BJ (cell line): ENCODE results near the gene MAP7D2. TPM values are rescaled to one million over a fixed set of nuclear protein-coding genes. Genes with fewer than 3 reads are reported as not detected.

Experiments used
- CTCF ChIA-PET: fragments of 350-600 bp; formaldehyde crosslinking; extraction: SDS; loops from one replicate; lab custom pipeline; 2021; ENCODE audit warnings: antibody characterized with exemption, inconsistent platforms; lab: Yijun Ruan, JAX
- POLR2A ChIA-PET: fragments of 300-600 bp; sonication (Branson Sonifier 250); formaldehyde crosslinking; extraction: SDS; loops from one replicate; lab custom pipeline; 2021; ENCODE audit warnings: antibody characterized with exemption; lab: Charles Lee
- DNase-seq: peaks from one replicate; pipeline ENCODE4 v3.0.0-alpha.2; 2011; ENCODE audit warnings: low read depth
- H3K27me3 ChIP-seq: 2 replicates; pipeline ENCODE4 v1.6.0; 2011; ENCODE audit warnings: low read length; ENCODE audit not compliant: control insufficient read depth, insufficient read depth
- H3K36me3 ChIP-seq: 2 replicates; pipeline ENCODE4 v1.5.1; 2011; ENCODE audit warnings: low read length; ENCODE audit not compliant: control insufficient read depth, insufficient read depth
- H3K4me3 ChIP-seq: 2 replicates; pipeline ENCODE4 v1.5.1; 2011; ENCODE audit warnings: low read depth, mild to moderate bottlenecking, control low read depth, low read length
- polyA plus RNA-seq: library from polyadenylated mRNA; depleted of rRNA; stranded (reverse); fragments of >200 nt; gene quantifications from 2 replicates; pipeline ENCODE4 v1.2.3, GENCODE V29; 2011
- TF ChIP-seq, protein P1 (sequence below): IDR thresholded peaks from 2 replicates; pipeline ENCODE4 v1.5.1; 2011; ENCODE audit warnings: low read depth, mild to moderate bottlenecking, control low read depth, inconsistent platforms, low read length, moderate library complexity; ENCODE audit not compliant: insufficient read depth

The MAP7D2 gene
- polyA plus RNA-seq, 1 experiment, result 0.18 TPM

DNA sequence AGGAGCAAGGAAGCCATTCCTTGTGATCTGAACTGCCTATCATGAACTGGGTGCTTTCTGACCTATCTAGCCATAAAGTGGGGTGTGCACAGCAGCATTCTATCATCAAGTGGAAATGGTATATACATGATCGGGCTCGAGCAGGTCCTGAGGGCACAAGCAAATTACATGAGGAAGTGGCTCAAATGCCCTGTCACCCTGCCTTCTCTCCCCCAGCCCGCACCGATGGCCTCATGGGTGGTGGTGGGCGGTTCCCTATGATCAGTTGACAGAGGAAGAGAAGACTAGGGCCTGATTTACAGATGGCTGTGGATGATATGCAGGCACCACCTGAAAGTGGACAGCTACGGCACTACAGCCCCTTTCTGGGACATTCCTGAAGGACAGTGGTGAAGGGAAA, 79.5 kb downstream of the MAP7D2 start:
- DNase-seq, result no peak
- ChIA-PET POLR2A (no interaction called here), CTCF (no interaction called here)
- no peaks in the 10 kb centered on the region for H3K36me3 ChIP-seq
- TF ChIP-seq, protein P1, sequence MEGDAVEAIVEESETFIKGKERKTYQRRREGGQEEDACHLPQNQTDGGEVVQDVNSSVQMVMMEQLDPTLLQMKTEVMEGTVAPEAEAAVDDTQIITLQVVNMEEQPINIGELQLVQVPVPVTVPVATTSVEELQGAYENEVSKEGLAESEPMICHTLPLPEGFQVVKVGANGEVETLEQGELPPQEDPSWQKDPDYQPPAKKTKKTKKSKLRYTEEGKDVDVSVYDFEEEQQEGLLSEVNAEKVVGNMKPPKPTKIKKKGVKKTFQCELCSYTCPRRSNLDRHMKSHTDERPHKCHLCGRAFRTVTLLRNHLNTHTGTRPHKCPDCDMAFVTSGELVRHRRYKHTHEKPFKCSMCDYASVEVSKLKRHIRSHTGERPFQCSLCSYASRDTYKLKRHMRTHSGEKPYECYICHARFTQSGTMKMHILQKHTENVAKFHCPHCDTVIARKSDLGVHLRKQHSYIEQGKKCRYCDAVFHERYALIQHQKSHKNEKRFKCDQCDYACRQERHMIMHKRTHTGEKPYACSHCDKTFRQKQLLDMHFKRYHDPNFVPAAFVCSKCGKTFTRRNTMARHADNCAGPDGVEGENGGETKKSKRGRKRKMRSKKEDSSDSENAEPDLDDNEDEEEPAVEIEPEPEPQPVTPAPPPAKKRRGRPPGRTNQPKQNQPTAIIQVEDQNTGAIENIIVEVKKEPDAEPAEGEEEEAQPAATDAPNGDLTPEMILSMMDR, result no peak
- no peaks in the 10 kb centered on the region for H3K27me3 ChIP-seq
- no peak overlapping the region for H3K4me3 ChIP-seq

DNA sequence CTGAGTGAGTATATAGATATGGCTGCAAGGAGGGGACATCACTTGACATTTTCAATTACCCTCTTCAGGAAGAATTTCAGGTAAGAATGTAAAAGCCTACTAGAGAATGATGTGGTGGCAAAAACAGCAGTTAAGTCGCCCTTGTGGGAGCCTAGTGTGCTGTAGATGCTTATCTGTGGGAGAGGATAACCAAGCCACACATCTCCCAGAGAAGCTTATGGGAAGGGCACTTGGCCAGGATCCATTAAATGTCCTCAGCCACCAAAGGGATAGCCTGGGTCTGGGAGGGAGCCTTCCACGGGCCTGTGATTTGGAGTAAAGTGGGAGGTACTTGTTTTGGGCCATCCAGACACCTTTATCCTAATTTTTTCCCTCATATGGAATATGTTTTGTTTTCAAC, 84.5 kb downstream of the MAP7D2 start:
- ChIA-PET CTCF (no interaction called here), POLR2A (no interaction called here)
- TF ChIP-seq, protein P1, result no peak
- DNase-seq, result no peak
- Histone ChIP-seq H3K27me3 (no peaks in the 10 kb centered on the region), H3K4me3 (no peak overlapping the region), H3K36me3 (no peaks in the 10 kb centered on the region)

DNA sequence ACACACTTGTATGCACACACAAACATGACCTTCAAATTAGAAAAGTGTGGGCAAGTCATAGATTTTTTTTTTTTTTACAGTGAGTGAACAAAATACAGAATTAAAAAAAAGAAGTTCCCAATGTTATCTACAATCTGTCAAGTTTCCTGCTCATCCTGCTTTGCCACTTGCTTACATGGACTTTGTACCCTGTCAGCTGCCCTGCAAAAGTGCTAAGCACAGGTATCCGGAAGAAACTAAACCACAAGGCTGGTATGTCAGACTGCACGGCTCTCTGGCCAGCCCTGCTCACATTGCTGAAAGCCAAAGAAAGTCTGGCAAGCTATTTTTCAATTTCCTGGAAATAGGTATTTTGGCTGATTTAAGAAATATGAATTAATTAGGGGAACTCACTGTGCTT, 87.0 kb downstream of the MAP7D2 start:
- DNase-seq, result no peak
- Histone ChIP-seq H3K4me3 (no peak overlapping the region), H3K36me3 (no peaks in the 10 kb centered on the region), H3K27me3 (no peaks in the 10 kb centered on the region)
- ChIA-PET CTCF (no interaction called here), POLR2A (no interaction called here)
- TF ChIP-seq, protein P1, result no peak

DNA sequence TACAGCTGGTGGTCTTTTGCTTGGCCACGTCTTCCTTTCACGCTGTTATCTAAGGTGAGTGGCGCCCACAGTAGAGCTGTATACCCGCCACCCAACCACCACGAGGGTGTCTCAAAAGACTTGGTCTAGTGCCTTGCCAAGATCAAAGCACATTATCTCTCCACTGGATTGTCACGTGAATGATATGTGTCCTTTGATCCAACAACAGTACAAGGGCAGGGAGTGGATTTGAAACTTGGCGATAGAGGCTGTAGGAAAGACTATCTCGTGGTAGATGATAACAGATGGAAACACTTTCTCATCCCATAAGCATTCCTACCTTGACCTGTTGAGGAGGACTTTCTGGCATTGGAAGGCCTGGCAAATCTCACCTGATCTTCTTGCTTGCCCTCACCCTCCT, 88.1 kb downstream of the MAP7D2 start:
- TF ChIP-seq, protein P1, result no peak
- ChIA-PET CTCF (no interaction called here), POLR2A (no interaction called here)
- Histone ChIP-seq H3K36me3 (no peaks in the 10 kb centered on the region), H3K4me3 (no peak overlapping the region), H3K27me3 (no peaks in the 10 kb centered on the region)
- DNase-seq, result no peak

DNA sequence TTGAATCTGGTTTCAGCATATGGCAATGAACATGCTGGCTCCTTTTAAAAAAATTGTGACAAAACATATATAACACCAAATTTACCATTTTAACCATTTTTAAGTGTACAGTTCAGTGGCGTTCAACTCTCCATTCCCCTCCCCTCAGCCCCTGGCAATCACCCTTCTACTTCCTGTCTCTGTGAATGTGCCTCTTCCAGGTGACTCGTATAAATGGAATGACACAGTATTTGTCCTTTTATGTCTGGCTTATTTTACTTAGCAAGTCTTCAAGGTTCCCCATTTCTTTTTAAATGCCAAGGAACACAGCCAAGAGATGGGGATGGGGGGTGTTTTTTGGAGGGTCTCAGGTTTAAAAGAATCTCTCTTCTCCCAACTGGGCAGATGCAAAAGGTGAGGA, 90.4 kb downstream of the MAP7D2 start:
- POLR2A ChIA-PET, result no interaction called here
- TF ChIP-seq, protein P1, result no peak
- DNase-seq, result no peak
- no peaks in the 10 kb centered on the region for H3K27me3 ChIP-seq
- no peaks in the 10 kb centered on the region for H3K36me3 ChIP-seq
- CTCF ChIA-PET, result no interaction called here
- H3K4me3 ChIP-seq, result no peak overlapping the region
